Neural progenitor cell (in vitro differentiated cells): Measurements from ENCODE around the gene OR2AG2. TPM values are rescaled to one million over a fixed set of nuclear protein-coding genes. Genes with fewer than 3 reads are reported as not detected.

ENCODE experiments used
- DNase-seq: peaks from one replicate; pipeline ENCODE4 v3.0.0-alpha.2; 2016; ENCODE audit warnings: low spot score
- H2AFZ ChIP-seq: fragments of 200-600 bp; sonication (generic); replicated peaks from 2 replicates; pipeline ENCODE4 v1.6.1; 2016; ENCODE audit warnings: antibody characterized with exemption
- H3F3A ChIP-seq: fragments of 200-600 bp; sonication (generic); 2 replicates; pipeline ENCODE4 v1.6.1; 2016; ENCODE audit warnings: antibody characterized with exemption, low read depth
- H3K27ac ChIP-seq: fragments of 200-600 bp; sonication (generic); 2 replicates; pipeline ENCODE4 v1.5.1; 2016; ENCODE audit warnings: mild to moderate bottlenecking
- H3K27me3 ChIP-seq: fragments of 200-600 bp; sonication (generic); 2 replicates; pipeline ENCODE4 v1.6.1; 2016; ENCODE audit warnings: mild to moderate bottlenecking, moderate library complexity
- H3K36me3 ChIP-seq: fragments of 200-600 bp; sonication (generic); 2 replicates; pipeline ENCODE4 v1.5.1; 2016
- H3K4me1 ChIP-seq: fragments of 200-600 bp; sonication (generic); 2 replicates; pipeline ENCODE4 v1.6.1; 2016; ENCODE audit warnings: mixed run types
- H3K4me2 ChIP-seq: fragments of 200-600 bp; sonication (generic); 2 replicates; pipeline ENCODE4 v1.6.1; 2016
- H3K4me3 ChIP-seq: fragments of 200-600 bp; sonication (generic); 2 replicates; pipeline ENCODE4 v1.5.1; 2016
- H3K79me2 ChIP-seq: fragments of 200-600 bp; sonication (generic); 2 replicates; pipeline ENCODE4 v1.6.1; 2016; ENCODE audit warnings: low read depth
- H3K9ac ChIP-seq: fragments of 200-600 bp; sonication (generic); 2 replicates; pipeline ENCODE4 v1.6.1; 2016
- H3K9me3 ChIP-seq: fragments of 200-600 bp; sonication (generic); 2 replicates; pipeline ENCODE4 v1.5.1; 2016; ENCODE audit warnings: low read depth
- H4K20me1 ChIP-seq: fragments of 200-600 bp; sonication (generic); 2 replicates; pipeline ENCODE4 v1.6.1; 2016; ENCODE audit warnings: low read depth
- H3K27ac Mint-ChIP-seq: 3 replicates; pipeline ENCODE4 v1.8.0; 2021; ENCODE audit warnings: mixed read lengths
- H3K27me3 Mint-ChIP-seq: 2 replicates; pipeline ENCODE4 v1.8.0; 2022; ENCODE audit warnings: low read depth, mild to moderate bottlenecking, inconsistent platforms, moderate library complexity, mixed read lengths; ENCODE audit not compliant: insufficient read depth
- H3K36me3 Mint-ChIP-seq: 3 replicates; pipeline ENCODE4 v1.8.0; 2021; ENCODE audit warnings: mixed read lengths
- H3K4me1 Mint-ChIP-seq: 3 replicates; pipeline ENCODE4 v1.8.0; 2021; ENCODE audit warnings: mixed read lengths
- H3K4me3 Mint-ChIP-seq: 3 replicates; pipeline ENCODE4 v1.8.0; 2021; ENCODE audit warnings: mild to moderate bottlenecking, moderate library complexity, mixed read lengths
- H3K9me3 Mint-ChIP-seq: 3 replicates; pipeline ENCODE4 v1.8.0; 2020; ENCODE audit warnings: mixed read lengths
- CTCF ChIP-seq: fragments of 200-600 bp; sonication (generic); IDR thresholded peaks from 2 replicates; pipeline ENCODE4 v1.5.1; 2017; ENCODE audit warnings: antibody characterized with exemption, mild to moderate bottlenecking
- EZH2 ChIP-seq: fragments of 200-600 bp; sonication (generic); IDR thresholded peaks from 2 replicates; pipeline ENCODE4 v1.6.1; 2017; ENCODE audit warnings: antibody characterized with exemption, mild to moderate bottlenecking, moderate library complexity
- EZH2phosphoT487 ChIP-seq: fragments of 200-600 bp; sonication (generic); IDR thresholded peaks from 2 replicates; pipeline ENCODE4 v1.6.1; 2017; ENCODE audit warnings: antibody characterized with exemption
- total RNA-seq: library from RNA; depleted of rRNA; stranded (reverse); fragments of >200 nt; gene quantifications from 2 replicates; pipeline ENCODE4 v1.2.3, GENCODE V29; 2015; ENCODE audit warnings: low replicate concordance

The OR2AG2 gene
- total RNA-seq, 1 donor from 2014 or later: 0.36 TPM

DNA sequence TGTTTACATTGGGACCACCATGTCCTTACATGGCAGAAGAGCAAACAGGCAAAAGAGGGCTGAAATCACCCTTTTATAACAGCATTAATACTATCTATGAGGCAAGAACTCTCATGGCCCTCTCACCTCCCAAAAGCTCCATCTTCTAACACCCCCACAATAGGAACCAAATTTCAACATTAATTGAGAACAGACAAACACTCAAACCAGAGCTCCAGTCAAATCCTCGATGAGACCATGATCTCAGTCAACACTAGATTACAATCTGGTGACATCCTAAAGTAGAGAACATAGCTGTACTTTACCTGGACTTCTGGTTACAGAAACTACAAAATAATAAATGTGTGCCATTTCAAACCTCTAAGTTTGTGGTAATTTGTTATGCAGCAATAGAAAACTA is 25.1 kb downstream of the OR2AG2 start:
- no peaks in the 10 kb centered on the region for H3F3A ChIP-seq
- no peaks in the 10 kb centered on the region for H3K79me2 ChIP-seq
- Mint-ChIP-seq H3K36me3 (no peaks in the 10 kb centered on the region), H3K27ac (no peak overlapping the region), H3K4me3 (no peak overlapping the region), H3K27me3 (no peaks in the 10 kb centered on the region), H3K4me1 (peaks cover 5% of the 10 kb centered on the region), H3K9me3 (no peaks in the 10 kb centered on the region)
- H4K20me1 ChIP-seq: no peaks in the 10 kb centered on the region
- H3K27ac ChIP-seq: no peak overlapping the region
- H3K36me3 ChIP-seq: no peaks in the 10 kb centered on the region
- no peak overlapping the region for H2AFZ ChIP-seq
- DNase-seq: no peak
- H3K9me3 ChIP-seq: no peaks in the 10 kb centered on the region
- no peaks in the 10 kb centered on the region for H3K27me3 ChIP-seq
- TF ChIP-seq EZH2phosphoT487 (no peak), EZH2 (no peak), CTCF (no peak)
- H3K4me3 ChIP-seq: no peak overlapping the region
- H3K4me1 ChIP-seq: no peaks in the 10 kb centered on the region
- H3K4me2 ChIP-seq: no peak overlapping the region
- H3K9ac ChIP-seq: no peak overlapping the region

- H3K9ac ChIP-seq: no peak overlapping the region
- H3F3A ChIP-seq: no peaks in the 10 kb centered on the region
- H3K9me3 Mint-ChIP-seq: no peaks in the 10 kb centered on the region
- no peak overlapping the region for H3K4me3 ChIP-seq
- H4K20me1 ChIP-seq: no peaks in the 10 kb centered on the region
- H3K4me1 Mint-ChIP-seq: peaks cover 5% of the 10 kb centered on the region
- H2AFZ ChIP-seq: no peak overlapping the region
- no peaks in the 10 kb centered on the region for H3K4me1 ChIP-seq
- no peaks in the 10 kb centered on the region for H3K36me3 ChIP-seq
- no peak overlapping the region for H3K4me2 ChIP-seq
- H3K36me3 Mint-ChIP-seq: no peaks in the 10 kb centered on the region
- H3K27me3 ChIP-seq: no peaks in the 10 kb centered on the region
- no peaks in the 10 kb centered on the region for H3K9me3 ChIP-seq
- no peak overlapping the region for H3K4me3 Mint-ChIP-seq
- no peak for TF ChIP-seq CTCF
- no peak for TF ChIP-seq EZH2phosphoT487
- TF ChIP-seq EZH2: no peak
- H3K27ac ChIP-seq: no peak overlapping the region
- H3K27ac Mint-ChIP-seq: no peak overlapping the region
- no peak for DNase-seq
- no peaks in the 10 kb centered on the region for H3K27me3 Mint-ChIP-seq
- no peaks in the 10 kb centered on the region for H3K79me2 ChIP-seq
These were observed 25.6 kb downstream of the OR2AG2 start for GRCh38 chr11:6746086-6746618.

DNA sequence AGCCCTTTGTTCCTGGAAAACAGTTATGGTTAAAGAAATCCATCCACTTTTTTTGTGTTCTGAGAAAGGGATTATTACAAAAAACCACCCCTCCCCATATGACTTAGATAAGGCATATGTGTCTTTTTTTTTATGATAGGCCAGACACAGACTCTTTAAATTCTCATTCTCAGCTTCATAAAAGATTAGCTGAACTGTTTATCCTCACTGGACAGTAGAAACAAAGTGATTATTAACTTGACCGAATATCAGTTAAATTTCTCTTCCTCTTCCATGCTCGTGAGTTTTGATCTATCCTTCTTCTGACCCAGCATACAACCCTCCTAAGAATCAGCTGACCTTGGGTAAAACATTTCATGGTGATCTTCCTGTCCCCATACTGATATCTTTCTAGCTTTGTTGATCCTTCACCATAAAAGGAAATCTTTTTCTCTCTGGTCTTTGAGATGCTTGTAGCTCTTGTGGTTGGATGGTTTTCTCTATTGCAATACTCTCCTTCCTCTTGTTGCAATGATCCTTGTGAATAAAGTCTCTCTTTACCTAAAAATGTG is 26.2 kb downstream of the OR2AG2 start:
- Histone ChIP-seq H3K36me3 (no peaks in the 10 kb centered on the region), H3K27me3 (no peaks in the 10 kb centered on the region), H3K4me2 (no peak overlapping the region), H3F3A (no peaks in the 10 kb centered on the region), H3K79me2 (no peaks in the 10 kb centered on the region), H3K27ac (no peak overlapping the region), H4K20me1 (no peaks in the 10 kb centered on the region), H3K9me3 (no peaks in the 10 kb centered on the region), H3K4me1 (no peaks in the 10 kb centered on the region), H3K4me3 (no peak overlapping the region), H2AFZ (no peak overlapping the region), H3K9ac (no peak overlapping the region)
- Mint-ChIP-seq H3K27ac (no peak overlapping the region), H3K4me1 (peaks cover 5% of the 10 kb centered on the region), H3K9me3 (no peaks in the 10 kb centered on the region), H3K27me3 (no peaks in the 10 kb centered on the region), H3K36me3 (no peaks in the 10 kb centered on the region), H3K4me3 (no peak overlapping the region)
- DNase-seq: no peak
- TF ChIP-seq EZH2phosphoT487: no peak
- TF ChIP-seq EZH2: no peak
- TF ChIP-seq CTCF: no peak
